Tibial nerve (tissue), 4 donors: ENCODE results near the gene SYNPO2L. TPM values are rescaled to one million over a fixed set of nuclear protein-coding genes. Genes with fewer than 3 reads are reported as not detected.

Source experiments
- DNase-seq, 2 donors: peaks; one replicate each; pipeline ENCODE4 v3.0.0-alpha.2; 2019; ENCODE audit warnings: low spot score in 2 of 2
- H3K27ac ChIP-seq, 4 donors: fragments of 200-600 bp; sonication (generic) in 3 of 4; one replicate each; pipeline ENCODE4 v1.5.1; 2017 to 2019; ENCODE audit warnings: mild to moderate bottlenecking in 1 of 4
- H3K27me3 ChIP-seq, 2 donors: fragments of 200-600 bp; sonication (generic) in 1 of 2; one replicate each; pipeline versions ENCODE4 v1.5.1 to v1.6.0; 2017 to 2019
- H3K36me3 ChIP-seq, 3 donors: fragments of 200-600 bp; sonication (generic); one replicate each; pipeline ENCODE4 v1.5.1; 2018 to 2019
- H3K4me1 ChIP-seq, 4 donors: fragments of 200-600 bp; sonication (generic) in 3 of 4; one replicate each; pipeline ENCODE4 v1.5.1; 2017 to 2019
- H3K4me3 ChIP-seq, 4 donors: fragments of 200-600 bp; sonication (generic) in 3 of 4; one replicate each; pipeline ENCODE4 v1.5.1; 2017 to 2019; ENCODE audit warnings: mild to moderate bottlenecking in 1 of 4, moderate library complexity in 1 of 4
- H3K9me3 ChIP-seq, 4 donors: fragments of 200-600 bp; sonication (generic) in 3 of 4; one replicate each; pipeline ENCODE4 v1.5.1; 2017 to 2019
- EP300 ChIP-seq, 2 donors: sonication (generic); formaldehyde crosslinking; IDR thresholded peaks; one replicate each; pipeline ENCODE4 v1.6.1; 2017; ENCODE audit warnings: antibody characterized with exemption in 2 of 2, mild to moderate bottlenecking in 1 of 2
- POLR2A ChIP-seq, 2 donors: fragments of 450-650 bp; IDR thresholded peaks; one replicate each; pipeline ENCODE4 v1.6.1; 2017; ENCODE audit warnings: antibody characterized with exemption in 2 of 2, mild to moderate bottlenecking in 2 of 2, moderate library complexity in 2 of 2
- WGBS, 2 donors: methylation state at CpG; one replicate each; pipeline ENCODE4 v1.1.5; 2018; 5-methylcytosine and 5-hydroxymethylcytosine counted together
- total RNA-seq, 4 donors: library from RNA; depleted of rRNA; stranded (reverse); fragments of >200 nt; gene quantifications; one replicate each; pipeline ENCODE4 v1.1.0, GENCODE V29; 2016
- TF ChIP-seq, protein P1 (sequence below), 5 experiments: fragments of 200-600 bp in 3 of 5; fragments of 450-650 bp in 2 of 5; sonication (generic) in 3 of 5; IDR thresholded peaks; one replicate each; pipeline ENCODE4 v1.5.1; 2016 to 2019; ENCODE audit warnings: antibody characterized with exemption in 5 of 5, mild to moderate bottlenecking in 3 of 5, moderate library complexity in 2 of 5

Gene SYNPO2L
- total RNA-seq, 4 donors from 2014 or later: not detected

DNA sequence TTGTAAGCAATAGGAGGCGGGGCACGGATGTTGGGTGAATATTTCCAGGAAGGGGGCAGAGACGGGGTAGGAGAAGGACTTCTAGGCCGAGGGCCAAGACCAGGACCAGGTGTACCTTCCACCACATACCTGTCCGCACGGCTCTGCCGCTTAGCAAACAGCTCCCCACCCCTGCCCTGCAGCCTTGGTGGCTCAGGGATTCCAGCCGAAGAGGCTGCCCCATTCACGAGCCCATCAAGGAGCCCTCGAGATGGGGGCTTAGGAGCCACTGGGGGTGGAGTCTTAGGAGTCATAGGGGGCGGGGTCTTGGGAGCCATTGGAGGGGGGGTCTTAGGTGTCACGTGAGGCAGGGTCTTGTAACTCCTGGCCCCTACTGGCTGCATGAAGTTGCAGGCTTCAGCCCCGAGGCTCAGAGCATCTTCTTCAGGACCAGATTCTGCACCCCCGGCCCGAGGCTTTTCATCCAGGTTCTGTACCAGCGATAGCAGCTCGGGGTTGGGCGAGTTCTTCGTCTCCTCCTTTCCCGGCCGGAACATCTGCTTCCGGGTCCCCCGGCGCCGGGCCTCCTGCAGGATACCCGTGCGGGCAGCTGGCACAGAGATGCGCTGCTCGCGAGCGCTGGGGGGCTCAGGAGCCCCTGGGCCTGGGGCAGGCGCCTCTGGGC, 8.5 kb downstream of the SYNPO2L start:
- no peaks in the 10 kb centered on the region for H3K27me3 ChIP-seq
- no peaks in the 10 kb centered on the region for H3K9me3 ChIP-seq
- H3K4me1 ChIP-seq: peaks cover 0 to 34% (median 11%) of the 10 kb centered on the region in 4 donors
- no peak for TF ChIP-seq POLR2A (IDR thresholded peaks at IDR 0.05)
- no peak for TF ChIP-seq EP300 (IDR thresholded peaks at IDR 0.05)
- H3K27ac ChIP-seq: peak overlapping the region in 3 of 4 donors; percentile 30 to 66 (median 66)
- no peaks in the 10 kb centered on the region for H3K36me3 ChIP-seq
- 9 to 13% methylated on average over 22 to 31 of the region's 32 CpGs for WGBS, 2 donors
- peak; percentile 36 to 38 for DNase-seq
- H3K4me3 ChIP-seq: peak overlapping the region; percentile 65 to 73 (median 70)

DNA sequence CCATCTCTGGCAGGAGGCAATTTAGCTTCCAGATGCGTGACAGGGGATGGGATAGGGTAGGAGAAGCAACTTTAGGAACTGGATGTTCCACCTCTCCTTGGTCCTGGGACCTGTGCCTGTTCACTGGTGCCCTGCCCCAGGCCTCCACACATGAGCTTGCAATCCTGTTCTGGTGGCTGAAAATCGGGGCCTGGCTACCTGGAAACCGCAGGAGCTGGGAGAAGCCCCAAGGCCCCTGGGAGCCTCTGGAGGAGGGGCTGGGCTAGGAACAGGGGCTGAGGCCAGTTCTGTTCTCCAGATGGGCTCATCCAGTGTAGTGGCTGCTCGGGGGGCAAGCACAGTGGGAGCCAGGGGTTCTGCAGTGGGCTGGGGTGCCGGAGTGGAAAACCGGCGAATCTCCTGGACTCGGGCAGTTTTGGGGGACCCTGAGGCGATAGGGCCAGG, 9.2 kb downstream of the SYNPO2L start:
- no peaks in the 10 kb centered on the region for H3K9me3 ChIP-seq
- H3K27ac ChIP-seq: peak overlapping the region in 1 of 4 donors; percentile 66
- H3K27me3 ChIP-seq: no peaks in the 10 kb centered on the region
- H3K36me3 ChIP-seq: no peaks in the 10 kb centered on the region
- no peak for DNase-seq
- TF ChIP-seq EP300 (IDR thresholded peaks at IDR 0.05) (no peak), POLR2A (IDR thresholded peaks at IDR 0.05) (no peak)
- TF ChIP-seq, protein P1, sequence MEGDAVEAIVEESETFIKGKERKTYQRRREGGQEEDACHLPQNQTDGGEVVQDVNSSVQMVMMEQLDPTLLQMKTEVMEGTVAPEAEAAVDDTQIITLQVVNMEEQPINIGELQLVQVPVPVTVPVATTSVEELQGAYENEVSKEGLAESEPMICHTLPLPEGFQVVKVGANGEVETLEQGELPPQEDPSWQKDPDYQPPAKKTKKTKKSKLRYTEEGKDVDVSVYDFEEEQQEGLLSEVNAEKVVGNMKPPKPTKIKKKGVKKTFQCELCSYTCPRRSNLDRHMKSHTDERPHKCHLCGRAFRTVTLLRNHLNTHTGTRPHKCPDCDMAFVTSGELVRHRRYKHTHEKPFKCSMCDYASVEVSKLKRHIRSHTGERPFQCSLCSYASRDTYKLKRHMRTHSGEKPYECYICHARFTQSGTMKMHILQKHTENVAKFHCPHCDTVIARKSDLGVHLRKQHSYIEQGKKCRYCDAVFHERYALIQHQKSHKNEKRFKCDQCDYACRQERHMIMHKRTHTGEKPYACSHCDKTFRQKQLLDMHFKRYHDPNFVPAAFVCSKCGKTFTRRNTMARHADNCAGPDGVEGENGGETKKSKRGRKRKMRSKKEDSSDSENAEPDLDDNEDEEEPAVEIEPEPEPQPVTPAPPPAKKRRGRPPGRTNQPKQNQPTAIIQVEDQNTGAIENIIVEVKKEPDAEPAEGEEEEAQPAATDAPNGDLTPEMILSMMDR (IDR thresholded peaks at IDR 0.05): no peak
- H3K4me3 ChIP-seq: no peak overlapping the region
- H3K4me1 ChIP-seq: peaks cover 0 to 34% (median 12%) of the 10 kb centered on the region in 4 donors
- 81 to 91% methylated on average over 9 of the region's 9 CpGs for WGBS, 2 donors

DNA sequence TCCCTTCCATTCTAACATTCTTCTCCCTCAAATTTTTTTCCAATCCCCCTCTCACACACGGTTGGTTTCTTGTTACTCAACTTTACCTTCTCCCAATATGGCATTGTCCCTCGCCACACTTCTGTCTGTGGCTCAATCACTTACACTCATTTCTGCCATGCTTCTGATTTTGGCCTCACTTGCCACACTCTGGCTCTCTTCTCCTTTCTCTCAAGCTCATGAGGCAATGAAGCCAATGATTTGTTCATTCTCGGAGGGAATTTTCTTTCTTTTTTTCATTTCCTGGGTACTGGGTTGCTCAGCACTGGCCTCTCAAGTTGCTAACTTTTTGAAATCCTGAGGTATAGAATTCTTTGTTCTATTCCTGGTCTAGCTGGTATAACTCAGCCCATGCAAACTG, 10.6 kb downstream of the SYNPO2L start:
- Histone ChIP-seq H3K4me3 (no peak overlapping the region), H3K27me3 (no peaks in the 10 kb centered on the region), H3K36me3 (no peaks in the 10 kb centered on the region), H3K27ac (no peak overlapping the region), H3K9me3 (no peaks in the 10 kb centered on the region), H3K4me1 (peaks cover 0 to 34% (median 12%) of the 10 kb centered on the region in 4 donors)
- 74 to 77% methylated on average over 3 of the region's 3 CpGs for WGBS, 2 donors
- no peak for DNase-seq
- TF ChIP-seq, protein P1 (IDR thresholded peaks at IDR 0.05): no peak
- TF ChIP-seq POLR2A (IDR thresholded peaks at IDR 0.05) (no peak), EP300 (IDR thresholded peaks at IDR 0.05) (no peak)

DNA sequence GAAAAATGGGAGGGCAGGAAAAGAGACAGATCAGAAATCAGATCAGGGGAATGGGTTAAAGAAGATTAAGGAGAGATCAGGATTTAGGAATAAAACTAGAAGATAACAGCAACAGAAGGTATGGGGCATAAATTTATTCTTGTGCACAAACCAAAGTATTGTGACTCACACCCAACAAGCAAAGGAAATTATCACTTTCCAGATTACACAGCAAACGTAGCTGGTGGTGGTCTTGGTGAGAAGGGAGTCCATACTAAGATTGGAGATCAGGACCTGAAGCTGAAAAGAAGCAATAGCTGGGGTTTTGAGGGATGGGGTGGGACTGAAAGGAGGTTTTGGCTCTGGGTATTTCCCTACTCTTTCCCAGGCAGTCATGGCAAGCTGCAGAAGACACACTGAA, 11.1 kb downstream of the SYNPO2L start:
- H3K27me3 ChIP-seq: no peaks in the 10 kb centered on the region
- DNase-seq: no peak
- no peak overlapping the region for H3K4me3 ChIP-seq
- TF ChIP-seq EP300 (IDR thresholded peaks at IDR 0.05): no peak
- TF ChIP-seq, protein P1 (IDR thresholded peaks at IDR 0.05): no peak
- no peak for TF ChIP-seq POLR2A (IDR thresholded peaks at IDR 0.05)
- H3K27ac ChIP-seq: no peak overlapping the region
- peaks cover 0 to 34% (median 12%) of the 10 kb centered on the region in 4 donors for H3K4me1 ChIP-seq
- no peaks in the 10 kb centered on the region for H3K36me3 ChIP-seq
- 63 to 83% methylated on average over 1 of the region's 1 CpG for WGBS, 2 donors
- H3K9me3 ChIP-seq: no peaks in the 10 kb centered on the region

DNA sequence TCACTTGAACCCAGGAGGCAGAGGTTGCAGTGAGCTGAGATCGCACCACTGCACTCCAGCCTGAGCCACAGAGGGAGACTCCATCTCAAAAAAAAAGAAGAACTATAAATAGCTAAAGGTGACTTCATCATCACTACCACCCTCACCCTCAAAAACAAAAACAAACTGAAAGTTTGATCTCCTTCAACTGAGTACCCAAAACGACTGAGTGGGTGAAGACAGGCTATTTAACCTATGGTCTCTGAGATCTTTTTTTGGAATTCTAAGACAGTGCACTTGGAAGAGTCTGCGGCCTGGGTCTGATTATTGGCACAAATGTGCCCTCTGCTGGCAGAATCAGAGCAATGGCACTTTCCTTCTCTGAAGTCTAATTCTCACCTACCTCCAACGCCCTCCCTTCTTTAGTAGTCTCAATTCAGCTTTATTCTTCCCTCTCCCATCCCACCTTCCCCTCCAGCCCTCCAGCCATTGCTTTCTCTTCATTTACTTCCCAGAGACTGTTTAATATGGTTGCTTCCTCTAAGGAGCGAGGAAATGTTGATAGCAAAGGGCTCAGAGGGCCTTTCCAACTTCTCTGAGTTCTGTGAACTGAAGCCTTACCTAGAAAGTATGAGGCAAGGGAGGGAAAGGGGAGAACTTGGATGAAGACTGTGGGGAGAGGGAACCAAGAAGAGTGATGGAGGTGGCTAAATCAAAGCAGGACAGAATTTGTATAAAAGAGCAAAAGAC, 11.7 kb downstream of the SYNPO2L start:
- Histone ChIP-seq H3K27ac (no peak overlapping the region), H3K4me1 (peaks cover 0 to 34% (median 12%) of the 10 kb centered on the region in 4 donors), H3K36me3 (no peaks in the 10 kb centered on the region), H3K4me3 (no peak overlapping the region), H3K9me3 (no peaks in the 10 kb centered on the region), H3K27me3 (no peaks in the 10 kb centered on the region)
- no peak for TF ChIP-seq POLR2A (IDR thresholded peaks at IDR 0.05)
- TF ChIP-seq, protein P1 (IDR thresholded peaks at IDR 0.05): peak; percentile 74 to 96 (median 82)
- peak in 1 of 2 donors; percentile 42 for TF ChIP-seq EP300 (IDR thresholded peaks at IDR 0.05)
- peak in 1 of 2 donors; percentile 61 for DNase-seq
- WGBS, 2 donors: 17 to 23% methylated on average over 5 of the region's 5 CpGs
